22Rv1 (cell line): Measurements from ENCODE around the gene SGPL1.

Source experiments
- CTCF ChIP-seq: fragments of 450-650 bp; IDR thresholded peaks from 2 replicates; pipeline ENCODE4 v1.5.1; 2017; ENCODE audit warnings: mild to moderate bottlenecking
- ZFX ChIP-seq: fragments of 450-650 bp; IDR thresholded peaks from 2 replicates; pipeline ENCODE4 v1.6.1; 2017; ENCODE audit warnings: antibody characterized with exemption, borderline replicate concordance

GRCh38 chr10:70884741-70885140 is 69.0 kb downstream of the SGPL1 start:
- no peak for TF ChIP-seq CTCF
- no peak for TF ChIP-seq ZFX
